HCT116 (cell line): ENCODE measurements around the gene TRIP13. TPM values are rescaled to one million over a fixed set of nuclear protein-coding genes. Genes with fewer than 3 reads are reported as not detected.
A peak's percentile ranks its signal among the peaks of the same experiment; 100 is the strongest.

ENCODE experiments used
- ATAC-seq: fragments of 200-7000 bp; cut with Tn5 transposase; 2 replicates; pipeline ENCODE4 v1.9.1; 2020; ENCODE audit warnings: mild to moderate bottlenecking, moderate library complexity
- BruUV-seq: library from RNA; stranded (reverse); fragments of 400-500 nt; replicated peaks from 2 replicates; lab custom pipeline; 2021; lab: Mats Ljungman, UMichigan
- CTCF ChIA-PET: fragments of 300-600 bp; sonication (Branson Sonifier 250); formaldehyde crosslinking; loops from one replicate; lab custom pipeline; 2021; ENCODE audit warnings: antibody characterized with exemption; lab: Charles Lee
- POLR2A ChIA-PET: fragments of 300-600, 350-600 bp; sonication (Branson Sonifier 250); formaldehyde crosslinking; loops from one replicate; lab custom pipeline; 2021; ENCODE audit warnings: antibody characterized with exemption; lab: Charles Lee
- RAD21 ChIA-PET, 2 experiments: fragments of 300-600 bp; sonication (Branson Sonifier 250); formaldehyde crosslinking; loops; one replicate each; lab custom pipeline; 2023; ENCODE audit warnings: low total read pairs in 2 of 2; ENCODE audit not compliant: uncharacterized antibody in 2 of 2, unreplicated experiment in 2 of 2, low non-redundant PET in 1 of 2; lab: Charles Lee
- DNase-seq: peaks from one replicate; pipeline ENCODE4 v3.0.0-alpha.2; 2010; ENCODE audit warnings: low read depth, low spot score
- H2AFZ ChIP-seq: fragments of 200-600 bp; shearing (Covaris generic), sonication (generic); 2 replicates; pipeline ENCODE4 v1.6.1; 2017; ENCODE audit warnings: low read depth, mixed run types, mixed read lengths, antibody characterized with exemption, low read length; ENCODE audit not compliant: poor library complexity, severe bottlenecking
- H3K27ac ChIP-seq: 2 replicates; pipeline ENCODE4 v1.5.1; 2012; ENCODE audit warnings: low read depth, low read length
- H3K27me3 ChIP-seq: fragments of 200-600 bp; sonication (generic); 2 replicates; pipeline ENCODE4 v1.6.1; 2016; ENCODE audit warnings: mixed run types, low read length, mixed read lengths; ENCODE audit not compliant: insufficient read depth
- H3K36me3 ChIP-seq, 2 experiments: fragments of 200-500 bp in 1 of 2; fragments of 200-600 bp in 1 of 2; sonication (Bioruptor generic) in 1 of 2; sonication (generic) in 1 of 2; 2 replicates each; pipeline versions ENCODE4 v1.5.1 to v1.6.1; 2014 to 2016; ENCODE audit warnings: low read length in 2 of 2, inconsistent platforms in 1 of 2, mixed read lengths in 1 of 2, mixed run types in 1 of 2; ENCODE audit not compliant: insufficient read depth in 2 of 2, control insufficient read depth in 1 of 2
- H3K4me1 ChIP-seq, 2 experiments: fragments of 200-600 bp in 1 of 2; sonication (generic) in 1 of 2; 2 replicates each; pipeline versions ENCODE4 v1.5.1 to v1.6.1; 2012 to 2017; ENCODE audit warnings: low read length in 2 of 2, inconsistent platforms in 1 of 2, mild to moderate bottlenecking in 1 of 2, mixed read lengths in 1 of 2, mixed run types in 1 of 2, moderate library complexity in 1 of 2; ENCODE audit not compliant: insufficient read depth in 2 of 2, control insufficient read depth in 1 of 2
- H3K4me2 ChIP-seq: fragments of 200-600 bp; sonication (generic); 2 replicates; pipeline ENCODE4 v1.6.1; 2017; ENCODE audit warnings: mixed run types, low read length, mixed read lengths
- H3K4me3 ChIP-seq, 2 experiments: fragments of 200-600 bp in 1 of 2; sonication (generic) in 1 of 2; replicated peaks in 1 of 2; 2 replicates each; pipeline ENCODE4 v1.5.1; 2011 to 2016; ENCODE audit warnings: low read length in 2 of 2, control low read depth in 1 of 2, low read depth in 1 of 2, mild to moderate bottlenecking in 1 of 2, mixed read lengths in 1 of 2, mixed run types in 1 of 2
- H3K79me2 ChIP-seq: fragments of 200-600 bp; sonication (generic); 2 replicates; pipeline ENCODE4 v1.6.1; 2017; ENCODE audit warnings: mild to moderate bottlenecking, mixed run types, low read length, moderate library complexity, mixed read lengths; ENCODE audit not compliant: insufficient read depth
- H3K9ac ChIP-seq: fragments of 200-600 bp; sonication (generic); 2 replicates; pipeline ENCODE4 v1.6.1; 2016; ENCODE audit warnings: low read length, mixed read lengths
- H3K9me2 ChIP-seq: fragments of 200-600 bp; sonication (generic), shearing (Covaris generic); 2 replicates; pipeline ENCODE4 v1.6.1; 2017; ENCODE audit warnings: mixed run types, mild to moderate bottlenecking, moderate library complexity; ENCODE audit not compliant: insufficient read depth
- H3K9me3 ChIP-seq, 2 experiments: fragments of 200-500 bp in 1 of 2; fragments of 200-600 bp in 1 of 2; sonication (Bioruptor generic) in 1 of 2; sonication (generic) in 1 of 2; 2 replicates each; pipeline ENCODE4 v1.6.1; 2014 to 2017; ENCODE audit warnings: low read length in 2 of 2, mixed read lengths in 2 of 2, inconsistent platforms in 1 of 2, low read depth in 1 of 2, mild to moderate bottlenecking in 1 of 2, mixed run types in 1 of 2, moderate library complexity in 1 of 2; ENCODE audit not compliant: control insufficient read depth in 1 of 2, insufficient read depth in 1 of 2
- H4K20me1 ChIP-seq: fragments of 200-600 bp; sonication (generic), shearing (Covaris generic); 2 replicates; pipeline ENCODE4 v1.6.1; 2017; ENCODE audit warnings: mixed run types, mild to moderate bottlenecking, moderate library complexity; ENCODE audit not compliant: insufficient read depth
- CEBPB ChIP-seq: IDR thresholded peaks from 2 replicates; pipeline ENCODE4 v1.6.1; 2012; ENCODE audit warnings: low read depth
- EGR1 ChIP-seq: IDR thresholded peaks from 2 replicates; pipeline ENCODE4 v1.6.1; 2012; ENCODE audit warnings: low read depth
- EZH2 ChIP-seq: fragments of 200-600 bp; sonication (generic); IDR thresholded peaks from 2 replicates; pipeline ENCODE4 v1.6.1; 2017; ENCODE audit warnings: antibody characterized with exemption, mixed run types
- JUND ChIP-seq: IDR thresholded peaks from 2 replicates; pipeline ENCODE4 v1.6.1; 2012
- POLR2AphosphoS5 ChIP-seq: IDR thresholded peaks from 2 replicates; pipeline ENCODE4 v1.6.1; 2011; ENCODE audit warnings: mild to moderate bottlenecking, low read depth, low read length, moderate library complexity
- SIN3A ChIP-seq: IDR thresholded peaks from 2 replicates; pipeline ENCODE4 v1.6.1; 2012; ENCODE audit warnings: low read depth
- SP1 ChIP-seq: IDR thresholded peaks from 2 replicates; pipeline ENCODE4 v1.6.1; 2012; ENCODE audit warnings: low read depth
- TCF7L2 ChIP-seq: IDR thresholded peaks from 2 replicates; pipeline ENCODE4 v1.7.0; 2011; ENCODE audit warnings: borderline replicate concordance, inconsistent platforms; ENCODE audit not compliant: insufficient read depth, insufficient read length; ENCODE audit errors: extremely low read depth
- ZFX ChIP-seq: fragments of 450-650 bp; IDR thresholded peaks from 2 replicates; pipeline ENCODE4 v1.6.1; 2017
- ZNF274 ChIP-seq: fragments of 200-500 bp; sonication (Bioruptor generic); IDR thresholded peaks from 2 replicates; pipeline ENCODE4 v1.6.1; 2014; ENCODE audit warnings: mild to moderate bottlenecking, low read depth, low read length, inconsistent platforms
- intact Hi-C: fragments of 100-400 bp; cut with micrococcal nuclease; formaldehyde crosslinking; loops from 2 replicates; pipeline ENCODE4 v1.10.0; 2022
- total RNA-seq: library from RNA; stranded (reverse); gene quantifications from one replicate; pipeline ENCODE4 v1.2.1, GENCODE V29; 2021; ENCODE audit not compliant: unreplicated experiment
- TF ChIP-seq, protein P1 (sequence below): IDR thresholded peaks from 2 replicates; pipeline ENCODE4 v1.6.1; 2011; ENCODE audit warnings: mild to moderate bottlenecking, low read length, moderate library complexity; ENCODE audit not compliant: insufficient replicate concordance; ENCODE audit errors: extremely low read depth

TRIP13 gene
- total RNA-seq, 1 experiment from 2014 or later = 45.0 TPM

DNA sequence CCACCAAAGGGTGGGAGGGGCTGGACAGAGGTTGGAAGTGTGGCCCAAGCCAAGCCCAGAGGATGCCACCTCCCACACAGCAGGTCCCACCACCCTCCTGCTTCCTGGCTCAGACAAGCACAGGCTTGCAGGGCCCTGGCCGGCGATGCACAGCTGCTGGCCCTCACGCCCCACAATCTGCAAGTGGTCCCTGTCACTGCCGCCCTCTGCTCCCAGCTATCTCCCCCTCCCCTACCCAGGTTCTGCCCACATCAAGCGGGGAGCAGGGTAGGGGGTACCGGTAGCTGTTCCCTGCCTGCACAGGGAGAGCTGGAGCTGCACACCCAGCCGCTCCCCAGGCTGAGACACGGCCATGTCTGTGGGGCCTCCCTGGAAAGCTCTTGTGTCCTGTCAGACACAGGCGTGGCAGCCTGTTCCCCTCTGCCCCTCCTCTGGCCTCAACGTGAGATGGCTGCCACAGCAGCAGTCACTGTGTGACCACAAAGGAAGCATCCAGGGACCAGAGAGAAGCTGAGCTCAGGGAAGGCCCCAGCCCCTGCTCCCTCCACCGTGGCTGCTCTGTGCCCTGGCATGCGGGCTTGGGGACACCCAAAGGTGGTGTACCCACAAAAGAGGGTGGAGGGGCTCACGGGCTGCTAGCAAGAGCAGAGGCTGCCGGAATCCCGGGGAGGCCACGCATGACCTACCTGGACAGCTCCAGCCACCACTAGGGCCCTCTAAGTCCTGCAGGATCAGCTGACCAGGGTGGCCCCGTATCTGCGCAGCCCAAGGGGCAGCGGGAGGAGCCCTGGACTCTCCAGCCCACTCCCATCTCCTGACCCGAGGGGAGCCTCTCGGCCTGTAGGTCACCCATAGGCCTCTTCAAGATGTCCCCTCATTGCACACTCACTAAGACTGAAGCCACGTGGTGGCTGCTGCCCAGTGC lies 31.0 kb upstream of the TRIP13 start:
- RAD21 ChIA-PET = no interaction called here

DNA sequence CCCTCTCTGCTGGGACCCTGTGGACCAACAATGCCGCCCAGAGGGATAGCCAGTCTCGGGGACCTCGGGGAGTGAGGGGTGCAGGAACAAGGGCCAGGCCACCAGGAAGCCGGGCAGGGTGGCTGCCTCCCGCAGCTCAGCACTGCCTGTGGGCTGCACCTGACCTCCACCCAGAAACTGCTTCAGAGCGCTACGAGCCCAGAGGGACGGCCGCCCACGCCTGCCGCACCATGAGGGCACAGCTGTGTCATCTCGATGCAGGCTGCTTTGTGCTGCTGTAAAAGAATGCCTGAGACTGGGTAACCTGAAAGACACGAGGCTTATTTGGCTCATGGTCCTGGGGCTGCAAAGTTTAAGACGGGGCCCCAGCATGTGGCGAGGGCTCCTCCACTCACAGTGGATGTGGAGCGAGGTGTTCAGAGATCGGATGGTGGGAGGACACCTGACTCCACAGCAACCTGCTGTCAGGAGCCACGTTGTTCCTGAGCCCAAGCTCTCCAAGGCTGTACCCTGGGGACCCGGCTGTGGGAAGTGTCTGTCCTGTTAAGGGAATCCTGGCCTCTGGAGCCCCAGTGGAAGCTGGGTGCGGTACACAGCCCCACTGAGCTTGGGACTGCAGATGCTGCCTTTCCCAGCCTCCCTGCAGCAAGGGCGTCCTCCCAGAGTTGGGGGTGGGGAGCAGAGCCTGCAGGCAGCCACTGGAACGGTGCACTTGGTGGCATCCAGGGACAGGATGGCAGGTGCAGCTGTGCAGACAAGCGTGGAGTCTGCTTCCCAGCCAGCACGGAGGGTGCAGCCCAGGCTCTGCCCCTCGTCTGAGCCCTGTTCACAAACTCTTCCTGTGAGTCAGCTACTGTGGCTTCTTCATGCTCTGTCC lies 30.1 kb upstream of the TRIP13 start:
- no peak overlapping the region for H3K27ac ChIP-seq
- H3K79me2 ChIP-seq = no peaks in the 10 kb centered on the region
- TF ChIP-seq SIN3A (no peak), POLR2AphosphoS5 (no peak), SP1 (no peak), CEBPB (no peak), EGR1 (no peak), JUND (no peak), TCF7L2 (no peak), EZH2 (no peak), ZFX (no peak)
- TF ChIP-seq, protein P1, sequence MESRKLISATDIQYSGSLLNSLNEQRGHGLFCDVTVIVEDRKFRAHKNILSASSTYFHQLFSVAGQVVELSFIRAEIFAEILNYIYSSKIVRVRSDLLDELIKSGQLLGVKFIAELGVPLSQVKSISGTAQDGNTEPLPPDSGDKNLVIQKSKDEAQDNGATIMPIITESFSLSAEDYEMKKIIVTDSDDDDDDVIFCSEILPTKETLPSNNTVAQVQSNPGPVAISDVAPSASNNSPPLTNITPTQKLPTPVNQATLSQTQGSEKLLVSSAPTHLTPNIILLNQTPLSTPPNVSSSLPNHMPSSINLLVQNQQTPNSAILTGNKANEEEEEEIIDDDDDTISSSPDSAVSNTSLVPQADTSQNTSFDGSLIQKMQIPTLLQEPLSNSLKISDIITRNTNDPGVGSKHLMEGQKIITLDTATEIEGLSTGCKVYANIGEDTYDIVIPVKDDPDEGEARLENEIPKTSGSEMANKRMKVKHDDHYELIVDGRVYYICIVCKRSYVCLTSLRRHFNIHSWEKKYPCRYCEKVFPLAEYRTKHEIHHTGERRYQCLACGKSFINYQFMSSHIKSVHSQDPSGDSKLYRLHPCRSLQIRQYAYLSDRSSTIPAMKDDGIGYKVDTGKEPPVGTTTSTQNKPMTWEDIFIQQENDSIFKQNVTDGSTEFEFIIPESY = no peak
- H3K9ac ChIP-seq = no peak overlapping the region
- ChIA-PET POLR2A (no interaction called here), RAD21 (no interaction called here), CTCF (no interaction called here)
- no peaks in the 10 kb centered on the region for H3K9me2 ChIP-seq
- no peaks in the 10 kb centered on the region for H3K4me1 ChIP-seq
- intact Hi-C loops = no loop called here
- H4K20me1 ChIP-seq = no peaks in the 10 kb centered on the region
- no TSS peak for BruUV-seq
- no peak overlapping the region for H3K4me3 ChIP-seq
- H3K36me3 ChIP-seq = peaks cover 12 to 17% of the 10 kb centered on the region in 2 experiments; a peak in 3 of 4 replicates
- no peaks in the 10 kb centered on the region for H3K27me3 ChIP-seq
- DNase-seq (no peak), ATAC-seq (peak; percentile 19)
- no peak overlapping the region for H2AFZ ChIP-seq
- H3K4me2 ChIP-seq = no peak overlapping the region
- H3K9me3 ChIP-seq = no peaks in the 10 kb centered on the region

More for the DNA sequence above, 31.0 kb upstream of the TRIP13 start:
- Histone ChIP-seq H3K27ac (no peak overlapping the region), H3K27me3 (no peaks in the 10 kb centered on the region), H3K4me1 (no peaks in the 10 kb centered on the region), H3K9me2 (no peaks in the 10 kb centered on the region), H2AFZ (no peak overlapping the region), H4K20me1 (no peaks in the 10 kb centered on the region), H3K36me3 (peaks cover 10 to 11% of the 10 kb centered on the region in 2 experiments; a peak in 3 of 4 replicates), H3K4me2 (no peak overlapping the region), H3K79me2 (no peaks in the 10 kb centered on the region), H3K9me3 (no peaks in the 10 kb centered on the region), H3K4me3 (no peak overlapping the region), H3K9ac (no peak overlapping the region)
- TF ChIP-seq ZNF274 (no peak), EZH2 (no peak), JUND (no peak), POLR2AphosphoS5 (peak; percentile 22; the same call in 1 of the 2 replicates)
- intact Hi-C loops = no loop called here
- ATAC-seq (peak; percentile 17), DNase-seq (no peak)
- ChIA-PET CTCF (no interaction called here), POLR2A (no interaction called here)
- no TSS peak for BruUV-seq
